HG02642 (cell line): ENCODE measurements around the gene OLR1.
"Not testable (repeated sequence)": the region's sequence is repeated elsewhere in the genome, so short reads cannot be mapped to it uniquely, and the experiment has no call there.

Source experiments
- ATAC-seq: cut with Tn5 transposase; IDR thresholded peaks from one replicate; pipeline ENCODE4 v1.9.1; 2021; ENCODE audit warnings: mild to moderate bottlenecking; ENCODE audit not compliant: unreplicated experiment, poor library complexity

OLR1 gene

DNA sequence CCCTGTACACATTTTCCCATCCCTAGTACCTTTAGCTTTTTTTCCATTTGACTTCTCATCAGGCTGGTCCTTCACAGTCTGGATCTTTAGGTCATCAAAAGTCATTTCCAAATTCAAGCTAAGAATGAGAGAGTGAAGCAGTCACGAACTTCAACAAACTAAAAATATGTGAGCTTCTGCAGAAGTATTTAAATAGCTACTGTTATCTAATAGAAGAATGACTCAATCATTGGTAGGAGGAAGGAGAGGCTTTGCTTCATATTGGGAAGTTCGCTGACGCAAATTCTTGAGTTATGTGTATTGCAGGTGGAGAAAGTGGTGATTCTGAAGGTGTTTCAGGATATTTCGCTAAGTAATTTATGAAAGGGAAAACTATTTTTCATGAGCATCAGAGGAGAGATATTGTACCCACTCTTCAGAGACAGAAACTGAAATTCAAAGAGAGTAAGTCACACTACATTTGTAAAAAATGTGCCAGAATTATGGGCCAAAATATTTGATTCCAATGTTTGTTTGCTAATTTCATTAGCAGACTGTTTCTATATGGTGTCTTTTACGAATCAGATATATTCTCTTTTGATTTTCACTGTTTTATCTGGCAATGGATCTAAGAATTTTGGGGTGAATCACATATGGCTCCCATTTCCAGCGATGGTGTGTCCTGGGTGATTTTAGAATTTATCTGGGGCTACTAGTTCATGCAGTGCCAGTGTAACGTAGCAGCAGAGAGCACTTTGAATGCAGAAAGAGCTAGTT lies at the start of gene OLR1:
Gene OLR1 (minus strand): TSS at position 160 of the 756 bp plus-strand sequence. CDS start 55 bp downstream, at position 105.
- ATAC-seq = no peak

DNA sequence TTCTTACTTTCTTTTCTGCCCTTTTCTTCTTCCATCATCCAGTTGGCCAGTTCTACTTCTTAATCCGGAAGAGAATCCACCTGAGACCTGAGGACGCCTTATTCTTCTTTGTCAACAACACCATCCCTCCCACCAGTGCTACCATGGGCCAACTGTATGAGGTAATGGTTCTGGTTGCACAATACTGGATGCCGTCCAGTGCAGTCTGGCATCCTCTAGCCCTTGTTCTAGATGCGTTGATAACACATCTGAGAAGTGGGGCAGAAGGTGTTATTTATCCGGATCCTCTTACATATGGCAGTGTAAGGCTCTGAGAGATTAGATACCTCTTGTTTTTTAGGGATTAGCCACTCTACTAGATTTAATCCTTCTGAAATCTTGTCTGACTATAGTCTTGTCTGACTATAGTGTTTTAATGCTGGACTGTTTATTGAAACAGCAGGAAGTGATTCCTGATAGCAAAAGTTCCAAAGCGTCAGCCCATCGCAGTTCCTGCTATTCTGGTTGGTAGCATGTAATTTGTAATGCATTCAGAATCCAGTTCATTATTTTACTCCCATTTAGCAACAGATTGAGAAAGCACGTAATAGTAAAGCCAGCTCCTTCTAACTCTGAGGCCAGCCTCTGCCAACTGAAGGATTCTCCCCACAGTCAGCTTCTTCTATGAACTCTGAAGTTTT lies 48.6 kb upstream of the OLR1 start:
- ATAC-seq = no peak

DNA sequence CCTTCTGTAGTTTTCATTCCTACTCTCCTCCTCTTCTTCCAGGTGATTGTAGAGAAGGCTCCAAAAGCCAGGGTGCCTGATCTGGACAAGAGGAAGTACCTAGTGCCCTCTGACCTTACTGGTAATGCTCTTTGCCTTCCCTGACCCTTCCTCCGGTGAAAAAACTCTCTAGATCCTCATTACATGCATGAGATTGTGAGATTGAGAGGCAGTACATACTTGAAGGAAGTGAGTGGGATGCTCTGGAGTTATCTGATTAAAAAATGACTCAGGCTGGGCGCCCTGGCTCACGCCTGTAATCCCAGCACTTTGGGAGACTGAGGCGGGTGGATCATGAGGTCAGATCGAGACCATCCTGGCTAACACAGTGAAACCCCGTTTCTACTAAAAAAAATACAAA lies 46.1 kb upstream of the OLR1 start:
- ATAC-seq = no peak

DNA sequence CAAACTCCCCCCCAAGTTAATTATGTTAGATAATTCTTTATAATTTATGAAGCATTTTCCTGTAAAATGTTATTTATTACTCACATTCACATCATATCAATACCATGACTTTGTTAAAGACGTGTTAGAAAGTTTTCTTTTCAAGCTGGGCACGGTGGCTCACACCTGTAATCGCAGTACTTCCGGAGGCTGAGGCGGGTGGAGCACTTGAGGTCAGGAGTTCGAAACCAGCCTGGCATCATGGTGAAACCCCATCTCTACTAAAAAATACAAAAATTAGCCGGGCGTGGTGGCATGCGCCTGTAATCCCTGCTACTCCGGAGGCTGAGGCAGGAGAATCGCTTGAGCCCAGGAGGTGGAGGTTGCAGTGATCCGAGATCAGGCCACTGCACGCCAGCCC lies 44.0 kb upstream of the OLR1 start:
- not testable (repeated sequence) for ATAC-seq

DNA sequence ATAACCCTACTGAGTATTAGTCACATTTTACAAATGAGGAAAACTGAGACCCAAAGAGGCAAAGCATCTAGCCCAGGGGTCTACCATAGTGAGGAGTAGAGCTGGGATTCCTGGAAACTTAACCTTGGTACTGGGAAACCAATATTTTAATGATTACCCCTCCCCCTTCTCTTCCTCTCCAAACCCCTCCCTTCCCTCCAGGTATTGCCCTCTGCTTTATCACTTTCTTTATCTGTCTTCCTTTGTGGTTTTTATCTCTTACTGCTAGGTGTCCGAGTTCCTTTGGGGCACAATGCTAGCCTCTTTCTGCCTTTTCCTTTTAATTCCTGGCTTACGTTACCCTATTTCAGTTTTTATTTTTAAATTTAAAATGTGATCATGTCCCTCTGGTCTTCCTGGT lies 43.5 kb upstream of the OLR1 start:
- ATAC-seq = no peak

DNA sequence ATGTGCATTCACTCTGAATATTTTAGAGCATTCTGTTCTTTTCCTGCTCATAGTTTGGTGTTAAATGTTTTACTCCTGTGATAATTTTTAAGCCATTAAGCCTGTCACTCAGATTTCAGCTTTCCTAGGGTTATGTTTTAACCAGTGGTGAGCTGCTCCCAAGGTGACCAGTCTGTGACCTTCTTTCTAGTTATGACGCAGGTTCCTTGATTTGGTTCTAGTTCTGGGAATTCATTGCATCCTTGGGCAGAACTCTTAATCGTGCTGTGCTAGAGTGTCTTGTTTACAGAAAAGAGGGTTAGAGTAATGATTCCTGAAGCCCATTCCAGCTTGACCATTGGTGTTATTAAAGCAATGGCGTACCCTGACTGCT lies 42.9 kb upstream of the OLR1 start:
- no peak for ATAC-seq

DNA sequence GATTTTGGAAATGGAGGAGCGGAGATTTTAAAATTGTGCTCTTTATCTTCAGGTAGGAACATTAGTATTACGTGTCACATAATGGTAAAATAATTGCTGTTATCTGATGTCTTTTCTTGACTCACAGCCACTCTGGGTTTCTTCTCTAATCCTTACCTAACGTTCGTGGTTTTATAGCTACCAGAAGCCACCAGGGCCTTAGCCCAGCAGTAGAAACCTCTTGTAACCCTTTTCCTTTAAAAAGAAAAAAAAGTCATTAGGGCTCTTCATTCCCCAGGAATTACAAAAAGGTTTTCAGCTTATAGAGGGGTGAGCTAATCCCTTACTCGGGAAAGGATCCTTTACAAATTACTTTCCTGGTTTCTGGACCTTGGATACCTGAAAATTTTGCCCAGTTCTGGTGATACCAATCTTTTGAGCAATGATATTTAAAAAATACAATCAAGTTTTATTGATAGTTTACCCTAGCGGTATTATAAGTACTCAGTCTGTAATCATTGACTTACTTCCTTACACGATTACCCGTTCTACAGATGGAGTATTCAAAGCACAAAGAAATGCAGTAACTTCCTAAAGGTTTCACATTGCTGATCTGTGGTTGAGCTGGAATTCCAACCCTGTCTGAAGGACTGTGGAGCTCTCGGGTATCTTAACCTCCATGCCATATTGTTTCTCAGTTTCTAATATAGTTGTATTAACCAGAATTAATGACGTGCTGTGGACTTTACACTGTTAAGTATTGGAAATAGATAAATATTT lies 42.4 kb upstream of the OLR1 start:
- no peak for ATAC-seq

DNA sequence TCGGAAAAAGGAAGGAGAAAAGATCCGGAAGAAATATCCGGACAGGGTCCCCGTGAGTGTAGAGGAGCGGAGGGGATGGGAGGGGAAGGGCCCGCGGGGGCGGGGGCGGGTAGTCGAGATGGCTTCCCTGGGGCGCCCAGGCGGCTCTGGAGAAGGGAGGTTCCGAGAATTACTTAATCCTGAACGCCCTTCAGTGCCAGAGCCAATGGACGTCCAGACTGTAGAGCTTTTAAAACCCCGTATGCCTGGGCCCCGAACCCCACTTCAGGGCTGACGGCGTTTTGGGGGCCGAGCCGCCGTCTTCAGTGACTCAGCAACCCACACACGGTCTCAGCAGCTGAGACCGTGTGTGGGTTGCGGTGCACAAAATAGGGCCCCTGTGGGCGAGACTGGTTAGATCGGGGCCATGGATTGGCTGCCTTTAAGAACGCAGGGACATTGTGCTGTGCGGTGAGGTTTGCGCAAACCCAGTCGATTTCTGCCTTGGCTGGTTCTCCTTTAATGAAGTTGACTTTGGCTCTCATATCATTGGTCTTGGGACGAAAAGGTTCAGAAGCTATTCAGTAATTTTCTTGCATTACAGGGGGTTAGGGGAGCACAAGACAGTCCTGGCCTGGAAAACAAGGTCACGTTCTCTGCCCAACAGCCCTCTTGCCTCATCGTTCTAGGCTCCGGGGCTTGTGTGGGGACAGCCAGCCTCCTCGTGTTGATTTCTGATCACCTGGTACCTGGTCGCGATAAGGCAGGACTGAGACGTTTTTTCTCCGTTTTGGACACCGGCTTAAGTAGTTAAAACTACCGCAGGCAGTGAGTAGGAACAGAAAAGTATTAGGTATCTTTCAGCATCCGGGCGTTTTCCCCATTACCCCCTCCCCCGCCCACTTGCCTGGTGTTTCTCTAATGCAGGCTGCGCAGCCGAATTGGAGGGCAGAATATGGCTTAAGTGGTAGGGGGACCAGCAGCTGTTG lies 41.5 kb upstream of the OLR1 start:
- peak; percentile 64 for ATAC-seq

DNA sequence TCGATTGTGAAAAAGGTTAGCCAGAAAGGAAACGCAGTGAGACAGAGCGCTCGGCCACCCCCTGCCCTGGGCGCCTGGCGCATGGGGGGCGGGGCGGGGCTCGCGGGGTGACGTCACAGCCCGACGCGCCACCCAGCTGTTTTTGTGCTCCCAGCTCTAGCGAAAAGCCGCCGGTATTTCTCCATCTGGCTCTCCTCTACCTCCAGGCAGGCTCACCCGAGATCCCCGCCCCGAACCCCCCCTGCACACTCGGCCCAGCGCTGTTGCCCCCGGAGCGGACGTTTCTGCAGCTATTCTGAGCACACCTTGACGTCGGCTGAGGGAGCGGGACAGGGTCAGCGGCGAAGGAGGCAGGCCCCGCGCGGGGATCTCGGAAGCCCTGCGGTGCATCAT lies 40.8 kb upstream of the OLR1 start, which contains the start of gene GABARAPL1:
Gene GABARAPL1 (plus strand): TSS at position 139 of the 393 bp plus-strand sequence. CDS start 253 bp downstream, at position 392.
- ATAC-seq = peak; percentile 72

DNA sequence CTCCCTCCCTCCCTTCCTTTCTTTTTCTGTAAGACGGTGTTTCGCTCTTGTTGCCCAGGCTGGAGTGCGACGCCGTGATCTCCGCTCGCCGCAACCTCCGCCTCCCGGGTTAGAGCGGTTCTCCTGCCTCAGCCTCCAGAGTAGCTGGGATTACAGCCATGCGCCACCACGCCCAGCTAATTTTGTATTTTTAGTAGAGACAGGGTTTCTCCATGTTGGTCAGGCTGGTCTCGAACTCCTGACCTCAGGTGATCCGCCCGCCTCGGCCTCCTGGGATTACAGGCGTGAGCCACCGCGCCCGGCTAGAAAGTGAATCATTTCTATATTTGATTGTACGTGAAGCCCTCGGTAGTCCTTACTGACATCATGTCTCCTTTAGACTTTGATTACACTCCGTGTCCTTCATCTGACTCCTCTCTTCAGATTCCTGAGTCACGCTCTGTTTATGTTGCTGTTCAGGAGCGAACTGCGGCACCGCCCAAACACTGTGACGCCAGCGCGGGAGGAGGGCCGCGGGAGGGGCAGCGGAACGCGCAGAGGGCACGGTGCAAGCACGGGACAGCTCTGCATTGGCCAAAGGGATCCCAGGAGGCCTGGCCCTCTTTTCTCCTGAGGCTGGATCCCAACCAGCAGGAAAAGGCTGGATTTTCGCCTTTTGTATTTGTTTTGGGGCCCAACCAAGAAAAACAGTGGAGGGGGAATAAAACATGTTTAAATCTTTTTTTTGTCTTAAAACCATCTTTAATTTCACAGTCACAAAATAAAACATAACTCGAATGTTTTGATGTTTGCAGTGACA lies 40.2 kb upstream of the OLR1 start:
- peak; percentile 74 for ATAC-seq

DNA sequence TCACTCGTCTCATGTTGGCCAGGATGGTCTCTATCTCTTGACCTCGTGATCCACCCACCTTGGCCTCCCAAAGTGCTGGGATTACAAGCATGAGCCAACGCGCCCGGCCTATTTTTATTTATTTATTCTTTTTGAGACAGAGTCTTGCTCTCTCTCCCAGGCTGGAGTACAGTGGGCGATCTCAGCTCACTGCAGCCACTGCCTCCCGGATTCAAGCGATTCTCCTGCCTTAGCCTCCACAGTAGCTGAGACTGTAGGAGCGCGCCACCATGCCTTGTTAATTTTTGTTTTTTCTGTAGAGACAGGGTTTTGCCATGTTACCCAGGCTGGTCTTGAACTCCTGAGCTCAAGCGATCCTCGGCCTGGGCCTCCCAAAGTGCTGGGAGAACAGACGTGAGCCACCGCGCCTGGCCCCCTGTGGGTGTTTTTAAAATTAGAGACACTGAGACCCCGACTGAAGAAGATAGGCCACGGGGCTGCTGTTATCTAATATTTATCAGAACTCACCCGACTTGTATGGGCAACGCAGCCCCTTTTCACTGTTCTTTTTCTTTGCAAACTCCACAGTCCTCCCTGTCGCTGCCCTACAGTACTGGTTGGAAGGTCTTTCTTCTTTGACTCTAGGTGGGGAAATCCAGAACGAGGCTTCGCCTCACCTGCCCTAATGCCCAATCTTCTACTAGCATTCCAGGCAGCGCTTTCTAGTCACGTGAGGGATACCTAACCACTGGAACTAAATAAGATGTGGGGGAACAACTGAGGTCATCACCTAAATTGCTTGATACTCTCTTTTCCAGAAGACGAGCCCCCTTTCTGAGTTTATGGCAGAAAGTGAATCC lies 39.4 kb upstream of the OLR1 start:
- no peak for ATAC-seq

DNA sequence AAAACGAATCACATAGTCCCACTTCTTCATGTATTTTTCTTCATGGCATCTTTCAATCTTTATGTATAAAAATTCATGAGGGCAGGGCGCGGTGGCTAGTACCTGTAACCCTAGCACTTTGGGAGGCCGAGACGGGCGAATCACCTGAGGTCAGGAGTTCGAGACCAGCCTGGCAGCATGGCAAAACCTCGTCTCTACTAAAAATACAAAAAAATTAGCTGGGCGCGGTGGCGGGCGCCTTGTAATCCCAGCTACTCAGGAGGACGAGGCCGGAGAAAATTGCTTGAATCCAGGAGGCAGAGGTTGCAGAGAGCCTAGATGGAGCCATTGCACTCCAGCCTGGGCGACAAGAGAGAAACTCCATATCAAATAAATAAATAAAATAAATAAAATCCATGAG lies 38.3 kb upstream of the OLR1 start:
- ATAC-seq = no peak

DNA sequence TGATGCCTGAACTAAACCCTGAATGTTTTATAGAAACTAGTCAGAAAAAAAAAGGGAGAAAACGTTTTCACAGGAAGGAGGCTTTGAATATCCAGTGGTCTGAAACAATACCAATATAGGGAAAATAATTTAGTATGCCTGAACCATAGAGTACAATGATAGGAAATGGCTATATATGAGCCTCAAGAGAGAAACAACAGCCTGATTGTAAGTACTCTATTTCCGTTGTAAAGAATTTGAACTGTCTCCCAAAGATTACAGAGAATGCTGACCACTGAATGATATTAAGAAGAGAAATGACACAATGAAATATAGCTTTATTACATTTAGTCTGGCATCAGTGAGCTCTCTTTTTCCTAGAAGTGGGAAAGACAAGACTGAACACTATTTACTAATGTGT lies 35.2 kb upstream of the OLR1 start:
- ATAC-seq = no peak

DNA sequence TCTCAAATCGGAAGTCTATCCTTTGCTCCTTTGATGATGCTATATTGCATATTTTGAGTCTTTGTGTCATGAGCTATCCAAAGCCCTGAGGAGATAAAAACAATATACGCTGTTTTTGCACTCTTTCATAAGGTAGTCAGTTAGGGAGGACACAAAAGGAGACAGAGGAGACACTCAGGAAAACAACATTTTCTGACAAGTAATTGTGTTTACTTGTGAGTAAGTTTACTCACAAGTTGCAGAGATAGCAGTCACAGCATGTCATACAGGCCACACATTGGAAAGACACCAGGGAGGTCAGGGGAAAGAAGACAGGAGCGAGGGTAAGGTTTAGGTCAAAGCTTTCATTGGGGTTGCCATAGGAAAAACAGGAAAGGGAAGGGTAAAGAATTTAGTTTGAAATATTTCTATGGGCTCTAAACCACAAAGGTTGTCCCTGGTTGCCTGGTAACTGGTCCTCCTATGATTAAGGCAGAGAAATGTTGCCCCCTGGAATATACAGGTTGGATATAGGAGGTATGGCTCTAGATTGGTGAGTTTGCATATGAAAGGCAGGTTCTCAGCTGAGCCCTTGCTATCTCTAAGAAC lies 33.4 kb upstream of the OLR1 start:
- no peak for ATAC-seq

DNA sequence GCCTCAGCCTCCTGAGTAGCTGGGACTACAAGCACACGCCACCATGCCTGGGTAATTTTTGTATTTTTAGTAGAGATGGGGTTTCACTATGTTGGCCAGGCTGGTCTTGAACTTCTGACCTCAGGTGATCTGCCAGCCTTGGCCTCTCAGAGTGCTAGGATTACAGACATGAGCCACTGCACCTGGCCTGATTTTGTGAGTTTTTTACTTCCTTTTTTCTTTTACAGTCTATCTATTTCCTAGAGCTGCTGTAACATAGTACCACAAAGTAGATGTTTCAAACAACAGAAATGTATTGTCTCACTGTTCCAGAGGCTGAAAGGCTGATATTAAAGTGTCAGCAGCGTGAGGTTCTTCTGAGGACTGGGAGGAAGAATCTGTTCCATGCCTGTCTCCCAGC lies 32.6 kb upstream of the OLR1 start:
- not testable (repeated sequence) for ATAC-seq

DNA sequence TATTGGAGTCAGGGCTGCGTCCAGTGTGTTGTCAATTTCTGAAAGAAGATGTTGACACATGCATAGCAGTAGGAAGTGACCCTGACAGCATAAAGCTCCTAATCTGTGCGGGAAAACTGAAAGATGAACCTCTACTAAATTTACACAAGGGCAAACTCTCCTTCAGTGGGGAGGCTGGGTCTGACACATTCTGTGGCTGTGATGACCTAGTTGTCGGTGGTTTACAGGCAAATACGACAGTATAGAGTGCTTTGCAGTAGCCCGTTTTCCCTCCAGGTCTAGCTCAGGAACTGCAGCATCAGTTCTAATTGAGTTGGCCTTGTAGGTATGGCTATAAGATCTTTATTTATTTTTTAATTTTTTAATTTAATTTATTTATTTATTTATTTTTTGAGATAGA lies 25.9 kb upstream of the OLR1 start:
- no peak for ATAC-seq

DNA sequence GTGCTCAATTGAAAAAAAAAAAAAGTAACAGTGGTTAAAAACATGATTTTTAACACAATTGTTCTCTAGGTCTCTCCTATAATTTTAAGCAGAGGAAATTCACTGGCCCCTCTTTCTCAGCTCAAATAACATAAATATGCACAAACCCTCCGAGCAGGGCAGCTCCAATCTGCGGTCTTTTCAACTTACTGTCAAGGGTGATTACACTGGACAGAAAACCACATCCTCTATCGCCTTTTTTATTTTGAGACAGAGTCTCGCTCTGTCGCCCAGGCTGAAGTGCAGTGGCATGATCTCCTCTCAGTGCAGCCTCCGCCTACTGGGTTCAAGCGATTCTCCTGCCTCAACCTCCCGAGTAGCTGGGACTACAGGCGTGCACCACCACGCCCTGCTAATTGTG lies 24.3 kb upstream of the OLR1 start:
- peak; percentile 67 for ATAC-seq

DNA sequence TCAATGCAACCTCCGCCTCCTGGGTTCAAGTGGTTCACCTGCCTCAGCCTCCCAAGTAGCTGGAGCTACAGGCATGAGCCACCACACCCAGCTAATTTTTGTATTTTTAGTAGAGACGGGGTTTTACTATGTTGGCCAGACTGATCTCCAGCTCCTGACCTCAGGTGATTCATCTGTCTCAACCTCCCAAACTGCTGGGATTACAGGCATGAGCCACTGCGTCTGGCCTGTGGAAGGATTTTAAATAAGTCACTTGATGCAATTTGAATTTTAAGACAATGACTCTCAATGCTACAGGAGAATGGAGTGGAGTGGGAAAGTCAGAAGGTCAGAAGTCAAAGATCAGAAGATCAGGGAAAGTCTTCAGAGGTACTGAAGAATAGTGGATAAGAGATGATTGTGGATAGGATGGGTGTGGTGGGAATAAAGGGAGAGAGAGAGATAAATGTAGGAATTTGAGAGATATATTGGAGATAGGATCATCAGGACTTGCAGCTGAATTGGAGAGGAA lies 22.3 kb upstream of the OLR1 start:
- ATAC-seq = no peak
